Mesenchymal stem cell (in vitro differentiated cells and primary cell): Measurements from ENCODE around the gene ATR.
"Not testable (repeated sequence)": the region's sequence is repeated elsewhere in the genome, so short reads cannot be mapped to it uniquely, and the experiment has no call there.

Experiments
- DNase-seq: peaks from one replicate; pipeline ENCODE4 v3.0.0-alpha.2; 2013
- H2AFZ ChIP-seq: one replicate; pipeline ENCODE4 v1.6.1; 2013; ENCODE audit warnings: low read depth, mild to moderate bottlenecking, control low read depth, inconsistent platforms, low read length, moderate library complexity
- H2AK5ac ChIP-seq: 2 replicates; pipeline ENCODE4 v1.6.1; 2013; ENCODE audit warnings: low read length, moderate library complexity, mild to moderate bottlenecking, inconsistent platforms; ENCODE audit not compliant: severe bottlenecking
- H2BK120ac ChIP-seq: one replicate; pipeline ENCODE4 v1.6.1; 2013; ENCODE audit warnings: low read depth, mild to moderate bottlenecking, inconsistent platforms, low read length, moderate library complexity
- H2BK12ac ChIP-seq, 2 experiments: one replicate each; pipeline ENCODE4 v1.6.1; 2013; ENCODE audit warnings: inconsistent platforms in 2 of 2, low read length in 2 of 2, mild to moderate bottlenecking in 2 of 2, moderate library complexity in 2 of 2, control low read depth in 1 of 2
- H2BK15ac ChIP-seq: one replicate; pipeline ENCODE4 v1.6.1; 2013; ENCODE audit warnings: mild to moderate bottlenecking, low read depth, inconsistent platforms; ENCODE audit not compliant: poor library complexity, severe bottlenecking
- H2BK5ac ChIP-seq: 2 replicates; pipeline ENCODE4 v1.6.1; 2013; ENCODE audit warnings: low read depth, mild to moderate bottlenecking, low read length, control low read depth, inconsistent platforms; ENCODE audit not compliant: poor library complexity, severe bottlenecking
- H3K14ac ChIP-seq, 2 experiments: one replicate each; pipeline ENCODE4 v1.6.1; 2013; ENCODE audit warnings: inconsistent platforms in 2 of 2, low read length in 2 of 2, control low read depth in 1 of 2, mild to moderate bottlenecking in 1 of 2, moderate library complexity in 1 of 2
- H3K18ac ChIP-seq, 2 experiments: one replicate each; pipeline ENCODE4 v1.6.1; 2013; ENCODE audit warnings: inconsistent platforms in 2 of 2, low read length in 2 of 2, control low read depth in 1 of 2, low read depth in 1 of 2, mild to moderate bottlenecking in 1 of 2
- H3K23ac ChIP-seq, 2 experiments: one replicate each; pipeline ENCODE4 v1.6.1; 2013; ENCODE audit warnings: inconsistent platforms in 2 of 2, low read length in 2 of 2, mild to moderate bottlenecking in 2 of 2, moderate library complexity in 2 of 2, control low read depth in 1 of 2
- H3K27ac ChIP-seq: 2 replicates; pipeline ENCODE4 v1.5.1; 2013; ENCODE audit warnings: mild to moderate bottlenecking, moderate library complexity, low read length, control low read depth, inconsistent platforms; ENCODE audit not compliant: poor library complexity, severe bottlenecking
- H3K27me3 ChIP-seq, 2 experiments: 2 replicates each; pipeline versions ENCODE4 v1.6.1 to v1.7.0; 2013; ENCODE audit warnings: low read length in 2 of 2, mild to moderate bottlenecking in 2 of 2, moderate library complexity in 2 of 2, control low read depth in 1 of 2, inconsistent platforms in 1 of 2; ENCODE audit not compliant: control insufficient read depth in 1 of 2, insufficient read depth in 1 of 2
- H3K36me3 ChIP-seq, 2 experiments: 2 replicates each; pipeline versions ENCODE4 v1.6.1 to v1.7.0; 2013; ENCODE audit warnings: low read length in 2 of 2, control low read depth in 1 of 2, inconsistent platforms in 1 of 2, low read depth in 1 of 2, mild to moderate bottlenecking in 1 of 2; ENCODE audit not compliant: insufficient read depth in 2 of 2, control insufficient read depth in 1 of 2
- H3K4ac ChIP-seq, 2 experiments: one replicate each; pipeline ENCODE4 v1.6.1; 2013; ENCODE audit warnings: inconsistent platforms in 2 of 2, low read length in 2 of 2, mild to moderate bottlenecking in 2 of 2, moderate library complexity in 2 of 2, control low read depth in 1 of 2, low read depth in 1 of 2
- H3K4me1 ChIP-seq: 2 replicates; pipeline ENCODE4 v1.6.1; 2013; ENCODE audit warnings: low read depth, low read length, control low read depth; ENCODE audit not compliant: control insufficient read depth, insufficient read depth
- H3K4me2 ChIP-seq: 2 replicates; pipeline ENCODE4 v1.6.1; 2013; ENCODE audit warnings: low read length, mild to moderate bottlenecking, inconsistent platforms; ENCODE audit not compliant: poor library complexity, severe bottlenecking
- H3K4me3 ChIP-seq, 2 experiments: 2 replicates each; pipeline versions ENCODE4 v1.5.1 to v1.7.0; 2013; ENCODE audit warnings: low read length in 2 of 2, mild to moderate bottlenecking in 2 of 2, control low read depth in 1 of 2, low read depth in 1 of 2; ENCODE audit not compliant: insufficient read depth in 1 of 2
- H3K79me1 ChIP-seq: replicated peaks from 2 replicates; pipeline ENCODE4 v1.6.1; 2013; ENCODE audit warnings: mild to moderate bottlenecking, control low read depth, low read length, inconsistent platforms; ENCODE audit not compliant: poor library complexity, severe bottlenecking
- H3K9ac ChIP-seq: 2 replicates; pipeline ENCODE4 v1.7.0; 2013; ENCODE audit warnings: mild to moderate bottlenecking, low read length, moderate library complexity
- H3K9me3 ChIP-seq: 2 replicates; pipeline ENCODE4 v1.7.0; 2013; ENCODE audit warnings: mild to moderate bottlenecking, low read length; ENCODE audit not compliant: control insufficient read depth
- H4K8ac ChIP-seq: one replicate; pipeline ENCODE4 v1.6.1; 2013; ENCODE audit warnings: inconsistent platforms, mild to moderate bottlenecking, low read length, moderate library complexity
- H4K91ac ChIP-seq: one replicate; pipeline ENCODE4 v1.6.1; 2013; ENCODE audit warnings: mild to moderate bottlenecking, low read length, inconsistent platforms
- WGBS: methylation state at CpG from one replicate; pipeline ENCODE4 v1.1.7; 2013; ENCODE audit warnings: mixed read lengths; 5-methylcytosine and 5-hydroxymethylcytosine counted together

ATR gene

DNA sequence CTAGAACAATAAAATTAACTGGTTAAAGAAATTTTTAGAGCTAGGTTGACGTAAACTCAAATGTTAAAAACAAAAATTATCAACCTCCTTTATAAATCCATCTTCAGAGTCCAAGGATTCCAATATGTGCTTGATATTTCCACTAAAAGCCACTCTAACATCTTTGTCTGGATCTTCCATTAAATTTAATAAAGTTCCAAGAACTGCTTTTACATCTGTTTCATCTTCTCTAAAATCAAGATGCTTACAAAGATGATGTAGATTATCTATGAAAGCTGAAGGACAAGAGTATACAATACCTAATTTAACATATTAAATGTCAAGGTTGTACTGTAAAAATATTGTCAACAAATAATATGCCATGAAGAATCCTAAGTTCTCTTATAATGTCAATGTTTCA is 24.8 kb downstream of the ATR start:
- Histone ChIP-seq H3K4me2 (no peak overlapping the region), H3K9me3 (no peaks in the 10 kb centered on the region), H3K23ac (no peak overlapping the region), H4K8ac (no peak overlapping the region), H3K4me1 (no peaks in the 10 kb centered on the region), H2BK5ac (no peak overlapping the region), H2AK5ac (no peak overlapping the region), H3K14ac (no peak overlapping the region), H3K9ac (no peak overlapping the region), H3K18ac (no peak overlapping the region), H2AFZ (no peak overlapping the region), H2BK120ac (no peak overlapping the region), H3K27me3 (no peaks in the 10 kb centered on the region), H3K36me3 (peaks cover 16 to 92% of the 10 kb centered on the region in 2 experiments), H2BK15ac (no peak overlapping the region), H4K91ac (no peak overlapping the region), H3K27ac (no peak overlapping the region), H2BK12ac (no peak overlapping the region), H3K4ac (no peak overlapping the region), H3K4me3 (no peak overlapping the region), H3K79me1 (peaks cover 5% of the 10 kb centered on the region)
- 100% methylated on average over 1 of the region's 1 CpG for WGBS
- no peak for DNase-seq

DNA sequence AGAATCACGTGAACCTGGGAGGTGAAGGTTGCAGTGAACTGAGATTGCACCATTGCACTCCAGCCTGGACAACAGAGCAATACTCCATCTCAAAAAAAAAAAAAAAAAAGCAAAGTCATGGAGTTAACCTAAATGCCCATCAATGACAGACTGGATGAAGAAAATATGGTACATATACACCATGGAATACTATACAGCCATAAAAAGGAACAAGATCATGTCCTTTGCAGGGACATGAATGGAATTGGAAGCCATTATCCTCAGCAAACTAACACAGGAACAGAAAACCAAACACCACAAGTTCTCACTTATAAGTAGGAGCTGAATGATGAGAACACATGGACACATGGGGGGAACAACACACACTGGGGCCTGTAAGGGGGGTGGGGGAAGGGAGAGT is 26.0 kb downstream of the ATR start:
- H3K4me3 ChIP-seq, H3K4me2 ChIP-seq, H3K9ac ChIP-seq, H3K18ac ChIP-seq, H4K91ac ChIP-seq, H4K8ac ChIP-seq, H3K79me1 ChIP-seq, H3K27me3 ChIP-seq, H2BK12ac ChIP-seq, H2AFZ ChIP-seq, H3K14ac ChIP-seq, H2BK120ac ChIP-seq, H3K27ac ChIP-seq, H3K9me3 ChIP-seq, H3K4me1 ChIP-seq, H3K23ac ChIP-seq, H2BK15ac ChIP-seq, H2BK5ac ChIP-seq, H3K4ac ChIP-seq, DNase-seq, H2AK5ac ChIP-seq: not testable (repeated sequence)
- peaks cover 13 to 92% of the 10 kb centered on the region in 2 experiments for H3K36me3 ChIP-seq
- whole genome bisulfite sequencing = no CpG with 5 or more reads among the region's 1 CpG

DNA sequence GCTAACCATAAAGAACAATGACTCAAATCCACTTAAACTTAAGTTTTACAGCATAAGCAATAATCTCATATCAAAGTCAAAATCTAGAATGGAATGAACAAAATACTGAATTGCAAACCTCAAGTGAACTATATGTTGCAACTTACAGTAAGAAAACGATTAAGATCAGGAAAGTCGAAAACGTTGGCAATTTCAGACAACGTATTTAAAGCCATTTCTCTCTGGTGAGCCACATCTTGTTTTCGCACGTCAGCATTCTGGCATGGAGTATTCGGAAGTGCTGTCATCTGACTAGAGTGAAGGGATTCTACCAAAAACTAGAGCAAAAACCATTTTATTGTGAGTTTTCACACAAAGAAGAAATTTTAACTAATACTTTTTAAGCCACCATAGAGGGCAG is 28.5 kb downstream of the ATR start:
- Histone ChIP-seq H3K18ac (no peak overlapping the region), H3K4ac (no peak overlapping the region)

DNA sequence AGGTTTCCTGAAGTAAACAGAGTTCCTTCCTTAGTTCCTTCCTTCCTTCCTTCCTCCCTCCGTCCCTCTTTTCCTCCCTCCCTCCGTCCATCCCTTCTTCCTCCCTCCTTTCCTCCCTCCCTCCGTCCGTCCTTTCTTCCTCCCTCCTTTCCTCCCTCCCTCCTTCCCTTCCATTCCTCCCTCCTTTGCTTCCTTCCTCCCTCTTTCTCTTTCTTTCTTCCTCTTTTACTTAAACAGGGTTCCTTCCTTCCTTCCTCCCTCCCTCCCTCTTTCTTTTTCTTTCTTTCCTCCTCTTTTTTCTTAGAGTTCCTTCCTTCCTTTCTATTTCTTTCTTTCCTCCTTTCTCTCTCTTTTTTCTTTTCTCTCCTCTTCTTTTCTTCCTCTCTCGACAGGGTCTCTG is 35.2 kb downstream of the ATR start:
- H3K4me1 ChIP-seq = no peaks in the 10 kb centered on the region
- H2AFZ ChIP-seq = no peak overlapping the region
- no peak overlapping the region for H4K91ac ChIP-seq
- H3K79me1 ChIP-seq = peaks cover 4% of the 10 kb centered on the region
- no peak overlapping the region for H4K8ac ChIP-seq
- WGBS = 94% methylated on average over 5 of the region's 5 CpGs
- H3K4me2 ChIP-seq = no peak overlapping the region
- no peak overlapping the region for H3K9ac ChIP-seq
- H3K4me3 ChIP-seq = no peak overlapping the region
- H2AK5ac ChIP-seq = no peak overlapping the region
- no peak for DNase-seq
- H2BK15ac ChIP-seq = no peak overlapping the region
- no peak overlapping the region for H3K27ac ChIP-seq
- H3K23ac ChIP-seq = no peak overlapping the region
- H2BK120ac ChIP-seq = no peak overlapping the region
- no peak overlapping the region for H3K4ac ChIP-seq
- H2BK12ac ChIP-seq = no peak overlapping the region
- no peak overlapping the region for H3K14ac ChIP-seq
- H2BK5ac ChIP-seq = no peak overlapping the region
- H3K18ac ChIP-seq = no peak overlapping the region
- no peaks in the 10 kb centered on the region for H3K9me3 ChIP-seq
- H3K27me3 ChIP-seq = no peaks in the 10 kb centered on the region
- peaks cover 0 to 69% of the 10 kb centered on the region in 2 experiments for H3K36me3 ChIP-seq

More for the DNA sequence above, 28.5 kb downstream of the ATR start:
- no peak overlapping the region for H3K23ac ChIP-seq
- no peaks in the 10 kb centered on the region for H3K4me1 ChIP-seq
- 99% methylated on average over 7 of the region's 7 CpGs for WGBS
- no peak overlapping the region for H3K4me3 ChIP-seq
- H2AFZ ChIP-seq = no peak overlapping the region
- H2BK15ac ChIP-seq = no peak overlapping the region
- H2BK5ac ChIP-seq = no peak overlapping the region
- H3K36me3 ChIP-seq = peaks cover 13 to 95% of the 10 kb centered on the region in 2 experiments
- no peak overlapping the region for H3K14ac ChIP-seq
- no peak overlapping the region for H3K27ac ChIP-seq
- no peak overlapping the region for H3K9ac ChIP-seq
- H2BK12ac ChIP-seq = no peak overlapping the region
- H4K91ac ChIP-seq = no peak overlapping the region
- no peak overlapping the region for H3K4me2 ChIP-seq
- H4K8ac ChIP-seq = no peak overlapping the region
- no peak for DNase-seq
- no peak overlapping the region for H2AK5ac ChIP-seq
- H3K27me3 ChIP-seq = no peaks in the 10 kb centered on the region
- no peaks in the 10 kb centered on the region for H3K9me3 ChIP-seq
- peaks cover 8% of the 10 kb centered on the region for H3K79me1 ChIP-seq
- H2BK120ac ChIP-seq = no peak overlapping the region
